Osteocyte (in vitro differentiated cells): Measurements from ENCODE around the gene ZNF576. TPM values are rescaled to one million over a fixed set of nuclear protein-coding genes. Genes with fewer than 3 reads are reported as not detected.

ENCODE experiments used
- DNase-seq: peaks from one replicate; pipeline ENCODE4 v3.0.0; 2021; ENCODE audit warnings: mixed read lengths; ENCODE audit not compliant: unreplicated experiment; ENCODE audit errors: extremely low spot score
- H3K27ac Mint-ChIP-seq: one replicate; pipeline ENCODE4 v1.8.0; 2021; ENCODE audit warnings: mild to moderate bottlenecking, mixed read lengths; ENCODE audit not compliant: unreplicated experiment
- H3K27me3 Mint-ChIP-seq: one replicate; pipeline ENCODE4 v1.8.0; 2021; ENCODE audit warnings: mixed read lengths; ENCODE audit not compliant: unreplicated experiment
- H3K36me3 Mint-ChIP-seq: one replicate; pipeline ENCODE4 v1.8.0; 2021; ENCODE audit warnings: mixed read lengths; ENCODE audit not compliant: unreplicated experiment
- H3K4me1 Mint-ChIP-seq: one replicate; pipeline ENCODE4 v1.8.0; 2021; ENCODE audit warnings: mixed read lengths; ENCODE audit not compliant: unreplicated experiment
- H3K4me3 Mint-ChIP-seq: one replicate; pipeline ENCODE4 v1.8.0; 2021; ENCODE audit warnings: mild to moderate bottlenecking, moderate library complexity, mixed read lengths; ENCODE audit not compliant: unreplicated experiment
- H3K9me3 Mint-ChIP-seq: one replicate; pipeline ENCODE4 v1.8.0; 2021; ENCODE audit warnings: mixed read lengths; ENCODE audit not compliant: unreplicated experiment
- CTCF ChIP-seq: fragments of 200-600 bp; sonication (generic); IDR thresholded peaks from 2 replicates; pipeline ENCODE4 v1.5.0; 2021; ENCODE audit warnings: antibody characterized with exemption, mild to moderate bottlenecking, moderate library complexity
- total RNA-seq: library from RNA; stranded (reverse); gene quantifications from 2 replicates; pipeline ENCODE4 v1.2.1, GENCODE V29; 2021

The ZNF576 gene
- total RNA-seq, 1 donor from 2014 or later: 13.2 TPM

- no peak overlapping the region for H3K4me3 Mint-ChIP-seq
- peak overlapping the region; percentile 79 for H3K27ac Mint-ChIP-seq
- H3K9me3 Mint-ChIP-seq: no peaks in the 10 kb centered on the region
- H3K4me1 Mint-ChIP-seq: peaks cover 16% of the 10 kb centered on the region
- TF ChIP-seq CTCF: no peak
- peaks cover 11% of the 10 kb centered on the region for H3K36me3 Mint-ChIP-seq
- H3K27me3 Mint-ChIP-seq: no peaks in the 10 kb centered on the region
- DNase-seq: no peak
These were observed 35.0 kb upstream of the ZNF576 start for GRCh38 chr19:43561139-43561970.

- DNase-seq: no peak
- peak overlapping the region; percentile 79 for H3K27ac Mint-ChIP-seq
These were observed 34.1 kb upstream of the ZNF576 start for GRCh38 chr19:43562226-43562697.

GRCh38 chr19:43562698-43563241 is 33.6 kb upstream of the ZNF576 start:
- Mint-ChIP-seq H3K4me1 (peaks cover 16% of the 10 kb centered on the region), H3K27me3 (no peaks in the 10 kb centered on the region), H3K4me3 (no peak overlapping the region), H3K9me3 (no peaks in the 10 kb centered on the region), H3K36me3 (peaks cover 11% of the 10 kb centered on the region), H3K27ac (peak overlapping the region; percentile 79)
- peak; percentile 90 for DNase-seq
- TF ChIP-seq CTCF: no peak

More at GRCh38 chr19:43562226-43562697, 34.1 kb upstream of the ZNF576 start:
- Mint-ChIP-seq H3K4me3 (no peak overlapping the region), H3K27me3 (no peaks in the 10 kb centered on the region), H3K9me3 (no peaks in the 10 kb centered on the region), H3K4me1 (peaks cover 16% of the 10 kb centered on the region), H3K36me3 (peaks cover 13% of the 10 kb centered on the region)
- TF ChIP-seq CTCF: no peak

- Mint-ChIP-seq H3K27me3 (no peaks in the 10 kb centered on the region), H3K27ac (peak overlapping the region; percentile 79), H3K9me3 (no peaks in the 10 kb centered on the region), H3K36me3 (peaks cover 11% of the 10 kb centered on the region), H3K4me3 (no peak overlapping the region), H3K4me1 (peaks cover 16% of the 10 kb centered on the region)
- no peak for DNase-seq
- no peak for TF ChIP-seq CTCF
These were observed 32.5 kb upstream of the ZNF576 start for GRCh38 chr19:43563816-43564457.

- Mint-ChIP-seq H3K9me3 (no peaks in the 10 kb centered on the region), H3K4me3 (no peak overlapping the region), H3K27ac (no peak overlapping the region), H3K36me3 (peaks cover 9% of the 10 kb centered on the region), H3K4me1 (peaks cover 16% of the 10 kb centered on the region), H3K27me3 (no peaks in the 10 kb centered on the region)
- no peak for TF ChIP-seq CTCF
- DNase-seq: no peak
These were observed 31.6 kb upstream of the ZNF576 start for GRCh38 chr19:43564800-43565199.
